HEK293 (cell line): ENCODE measurements around the gene MYT1.

Experiments used
- EGR2 ChIP-seq: fragments of 450-650 bp; formaldehyde crosslinking; IDR thresholded peaks from 2 replicates; pipeline ENCODE4 v1.5.1; 2016; ENCODE audit warnings: low read depth, missing biosample characterization, missing genetic modification characterization
- GLI4 ChIP-seq: fragments of 450-650 bp; formaldehyde crosslinking; IDR thresholded peaks from 2 replicates; pipeline ENCODE4 v1.5.1; 2016; ENCODE audit warnings: missing biosample characterization, missing genetic modification characterization
- ZBTB6 ChIP-seq: fragments of 450-650 bp; formaldehyde crosslinking; IDR thresholded peaks from 2 replicates; pipeline ENCODE4 v1.5.1; 2017; ENCODE audit warnings: missing biosample characterization, missing genetic modification characterization
- ZFP3 ChIP-seq: fragments of 450-650 bp; formaldehyde crosslinking; IDR thresholded peaks from 2 replicates; pipeline ENCODE4 v1.5.1; 2016; ENCODE audit warnings: low read depth, missing biosample characterization, missing genetic modification characterization
- ZFP41 ChIP-seq: fragments of 450-650 bp; formaldehyde crosslinking; IDR thresholded peaks from 2 replicates; pipeline ENCODE4 v1.5.1; 2016; ENCODE audit warnings: missing biosample characterization, missing genetic modification characterization, borderline replicate concordance
- ZNF132 ChIP-seq: fragments of 450-650 bp; formaldehyde crosslinking; IDR thresholded peaks from 2 replicates; pipeline ENCODE4 v1.5.1; 2017; ENCODE audit warnings: missing biosample characterization, missing genetic modification characterization, borderline replicate concordance
- ZNF175 ChIP-seq: fragments of 450-650 bp; formaldehyde crosslinking; IDR thresholded peaks from 2 replicates; pipeline ENCODE4 v1.5.1; 2016; ENCODE audit warnings: missing biosample characterization, missing genetic modification characterization
- ZNF350 ChIP-seq: fragments of 450-650 bp; formaldehyde crosslinking; IDR thresholded peaks from 2 replicates; pipeline ENCODE4 v1.5.0; 2017; ENCODE audit warnings: missing biosample characterization, mild to moderate bottlenecking, missing genetic modification characterization
- ZNF404 ChIP-seq: fragments of 450-650 bp; formaldehyde crosslinking; IDR thresholded peaks from 2 replicates; pipeline ENCODE4 v1.5.1; 2017; ENCODE audit warnings: missing biosample characterization, missing genetic modification characterization
- ZNF449 ChIP-seq: fragments of 450-650 bp; formaldehyde crosslinking; IDR thresholded peaks from 2 replicates; pipeline ENCODE4 v1.5.1; 2017; ENCODE audit warnings: missing biosample characterization, mild to moderate bottlenecking, missing genetic modification characterization, moderate library complexity
- ZNF530 ChIP-seq: fragments of 450-650 bp; formaldehyde crosslinking; IDR thresholded peaks from 2 replicates; pipeline ENCODE4 v1.5.1; 2016; ENCODE audit warnings: low read depth, missing biosample characterization, missing genetic modification characterization
- ZNF600 ChIP-seq: fragments of 450-650 bp; formaldehyde crosslinking; IDR thresholded peaks from 2 replicates; pipeline ENCODE4 v1.5.1; 2016; ENCODE audit warnings: missing biosample characterization, missing genetic modification characterization
- ZNF664 ChIP-seq: fragments of 450-650 bp; formaldehyde crosslinking; IDR thresholded peaks from 2 replicates; pipeline ENCODE4 v1.5.1; 2016; ENCODE audit warnings: missing biosample characterization, missing genetic modification characterization
- ZNF701 ChIP-seq: fragments of 450-650 bp; formaldehyde crosslinking; IDR thresholded peaks from 2 replicates; pipeline ENCODE4 v1.5.1; 2016; ENCODE audit warnings: missing biosample characterization, missing genetic modification characterization
- ZNF76 ChIP-seq: fragments of 450-650 bp; formaldehyde crosslinking; IDR thresholded peaks from 2 replicates; pipeline ENCODE4; 2016; ENCODE audit warnings: low read depth, missing biosample characterization, missing genetic modification characterization, borderline replicate concordance
- ZNF777 ChIP-seq: fragments of 450-650 bp; formaldehyde crosslinking; IDR thresholded peaks from 2 replicates; pipeline ENCODE4 v1.5.1; 2017; ENCODE audit warnings: missing biosample characterization, missing genetic modification characterization, borderline replicate concordance
- ZNF791 ChIP-seq: fragments of 450-650 bp; formaldehyde crosslinking; IDR thresholded peaks from 2 replicates; pipeline ENCODE4 v1.5.1; 2016; ENCODE audit warnings: missing biosample characterization, missing genetic modification characterization
- ZSCAN5A ChIP-seq: fragments of 450-650 bp; formaldehyde crosslinking; IDR thresholded peaks from 2 replicates; pipeline ENCODE4 v1.5.1; 2016; ENCODE audit warnings: missing biosample characterization, missing genetic modification characterization
- ZXDB ChIP-seq: fragments of 450-650 bp; formaldehyde crosslinking; IDR thresholded peaks from 2 replicates; pipeline ENCODE4 v1.5.1; 2016; ENCODE audit warnings: missing biosample characterization, missing genetic modification characterization
- TF ChIP-seq, protein P1 (sequence below): fragments of 450-650 bp; formaldehyde crosslinking; IDR thresholded peaks from 2 replicates; pipeline ENCODE4 v1.5.1; 2016; ENCODE audit warnings: missing biosample characterization, missing genetic modification characterization
- TF ChIP-seq, protein P2 (sequence below): fragments of 450-650 bp; formaldehyde crosslinking; IDR thresholded peaks from 2 replicates; pipeline ENCODE4 v1.5.1; 2016; ENCODE audit warnings: missing biosample characterization, missing genetic modification characterization
- TF ChIP-seq, protein P3 (sequence below): fragments of 450-650 bp; formaldehyde crosslinking; IDR thresholded peaks from 2 replicates; pipeline ENCODE4 v1.5.1; 2016; ENCODE audit warnings: missing biosample characterization, missing genetic modification characterization
- TF ChIP-seq, protein P4 (sequence below): fragments of 450-650 bp; formaldehyde crosslinking; IDR thresholded peaks from 2 replicates; pipeline ENCODE4 v1.5.1; 2016; ENCODE audit warnings: missing biosample characterization, missing genetic modification characterization
- TF ChIP-seq, protein P5 (sequence below): fragments of 450-650 bp; formaldehyde crosslinking; IDR thresholded peaks from 2 replicates; pipeline ENCODE4 v1.5.1; 2017; ENCODE audit warnings: missing biosample characterization, missing genetic modification characterization
- TF ChIP-seq, protein P6 (sequence below): fragments of 450-650 bp; formaldehyde crosslinking; IDR thresholded peaks from 2 replicates; pipeline ENCODE4 v1.5.1; 2017; ENCODE audit warnings: missing biosample characterization, missing genetic modification characterization

MYT1 gene

DNA sequence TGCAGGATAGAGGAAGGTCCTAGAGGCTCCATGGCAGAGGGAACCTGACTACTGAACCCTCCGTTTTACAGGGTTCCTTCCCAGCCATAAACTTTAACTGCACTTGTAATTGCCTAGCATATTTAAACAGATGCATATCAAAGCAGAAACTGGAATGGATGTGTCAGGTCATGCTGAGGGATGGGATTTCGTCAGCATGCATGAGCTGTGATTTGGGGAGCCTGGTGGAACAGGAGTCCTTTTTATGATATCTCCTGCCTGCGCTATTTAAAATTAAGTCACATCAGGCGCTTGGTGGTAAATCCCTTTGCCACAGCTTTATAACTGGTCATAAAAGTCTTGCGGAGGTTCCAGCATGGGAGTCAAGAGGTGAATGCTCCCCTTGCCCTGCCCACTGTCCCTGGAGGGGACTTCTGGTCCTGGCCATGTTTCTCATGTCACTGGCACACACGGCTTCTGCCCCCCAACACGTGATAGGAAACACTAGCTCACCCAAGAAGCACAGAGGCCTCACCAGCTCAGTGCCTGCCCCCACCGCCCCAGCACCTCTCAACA is 65.3 kb downstream of the MYT1 start (continued):
- TF ChIP-seq ZXDB (tag by site-specific recombination) (no peak), ZNF404 (tag by site-specific recombination) (no peak), ZNF600 (peak; percentile 72), ZNF449 (no peak), ZNF791 (tag by site-specific recombination) (no peak), GLI4 (tag by site-specific recombination) (no peak), ZNF777 (no peak), ZNF76 (no peak), ZNF664 (tag by site-specific recombination) (no peak), ZSCAN5A (tag by site-specific recombination) (no peak), ZNF530 (tag by site-specific recombination) (no peak), ZNF175 (no peak), ZBTB6 (tag by site-specific recombination) (peak; percentile 49; the same call in 1 of the 2 replicates), EGR2 (tag by site-specific recombination) (no peak), ZNF132 (tag by site-specific recombination) (no peak), ZFP41 (no peak), ZNF701 (tag by site-specific recombination) (no peak), ZFP3 (tag by site-specific recombination) (no peak), ZNF350 (tag by site-specific recombination) (no peak)
- TF ChIP-seq, protein P1, sequence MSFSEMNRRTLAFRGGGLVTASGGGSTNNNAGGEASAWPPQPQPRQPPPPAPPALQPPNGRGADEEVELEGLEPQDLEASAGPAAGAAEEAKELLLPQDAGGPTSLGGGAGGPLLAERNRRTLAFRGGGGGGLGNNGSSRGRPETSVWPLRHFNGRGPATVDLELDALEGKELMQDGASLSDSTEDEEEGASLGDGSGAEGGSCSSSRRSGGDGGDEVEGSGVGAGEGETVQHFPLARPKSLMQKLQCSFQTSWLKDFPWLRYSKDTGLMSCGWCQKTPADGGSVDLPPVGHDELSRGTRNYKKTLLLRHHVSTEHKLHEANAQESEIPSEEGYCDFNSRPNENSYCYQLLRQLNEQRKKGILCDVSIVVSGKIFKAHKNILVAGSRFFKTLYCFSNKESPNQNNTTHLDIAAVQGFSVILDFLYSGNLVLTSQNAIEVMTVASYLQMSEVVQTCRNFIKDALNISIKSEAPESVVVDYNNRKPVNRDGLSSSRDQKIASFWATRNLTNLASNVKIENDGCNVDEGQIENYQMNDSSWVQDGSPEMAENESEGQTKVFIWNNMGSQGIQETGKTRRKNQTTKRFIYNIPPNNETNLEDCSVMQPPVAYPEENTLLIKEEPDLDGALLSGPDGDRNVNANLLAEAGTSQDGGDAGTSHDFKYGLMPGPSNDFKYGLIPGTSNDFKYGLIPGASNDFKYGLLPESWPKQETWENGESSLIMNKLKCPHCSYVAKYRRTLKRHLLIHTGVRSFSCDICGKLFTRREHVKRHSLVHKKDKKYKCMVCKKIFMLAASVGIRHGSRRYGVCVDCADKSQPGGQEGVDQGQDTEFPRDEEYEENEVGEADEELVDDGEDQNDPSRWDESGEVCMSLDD (tag by site-specific recombination) = no peak
- TF ChIP-seq, protein P2, sequence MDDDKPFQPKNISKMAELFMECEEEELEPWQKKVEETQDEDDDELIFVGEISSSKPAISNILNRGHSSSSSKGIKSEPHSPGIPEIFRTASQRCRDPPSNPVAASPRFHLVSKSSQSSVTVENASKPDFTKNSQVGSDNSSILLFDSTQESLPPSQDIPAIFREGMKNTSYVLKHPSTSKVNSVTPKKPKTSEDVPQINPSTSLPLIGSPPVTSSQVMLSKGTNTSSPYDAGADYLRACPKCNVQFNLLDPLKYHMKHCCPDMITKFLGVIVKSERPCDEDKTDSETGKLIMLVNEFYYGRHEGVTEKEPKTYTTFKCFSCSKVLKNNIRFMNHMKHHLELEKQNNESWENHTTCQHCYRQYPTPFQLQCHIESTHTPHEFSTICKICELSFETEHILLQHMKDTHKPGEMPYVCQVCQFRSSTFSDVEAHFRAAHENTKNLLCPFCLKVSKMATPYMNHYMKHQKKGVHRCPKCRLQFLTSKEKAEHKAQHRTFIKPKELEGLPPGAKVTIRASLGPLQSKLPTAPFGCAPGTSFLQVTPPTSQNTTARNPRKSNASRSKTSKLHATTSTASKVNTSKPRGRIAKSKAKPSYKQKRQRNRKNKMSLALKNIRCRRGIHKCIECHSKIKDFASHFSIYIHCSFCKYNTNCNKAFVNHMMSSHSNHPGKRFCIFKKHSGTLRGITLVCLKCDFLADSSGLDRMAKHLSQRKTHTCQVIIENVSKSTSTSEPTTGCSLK = no peak
- TF ChIP-seq, protein P3, sequence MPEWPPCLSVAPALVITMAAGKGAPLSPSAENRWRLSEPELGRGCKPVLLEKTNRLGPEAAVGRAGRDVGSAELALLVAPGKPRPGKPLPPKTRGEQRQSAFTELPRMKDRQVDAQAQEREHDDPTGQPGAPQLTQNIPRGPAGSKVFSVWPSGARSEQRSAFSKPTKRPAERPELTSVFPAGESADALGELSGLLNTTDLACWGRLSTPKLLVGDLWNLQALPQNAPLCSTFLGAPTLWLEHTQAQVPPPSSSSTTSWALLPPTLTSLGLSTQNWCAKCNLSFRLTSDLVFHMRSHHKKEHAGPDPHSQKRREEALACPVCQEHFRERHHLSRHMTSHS (tag by site-specific recombination) = no peak
- TF ChIP-seq, protein P4, sequence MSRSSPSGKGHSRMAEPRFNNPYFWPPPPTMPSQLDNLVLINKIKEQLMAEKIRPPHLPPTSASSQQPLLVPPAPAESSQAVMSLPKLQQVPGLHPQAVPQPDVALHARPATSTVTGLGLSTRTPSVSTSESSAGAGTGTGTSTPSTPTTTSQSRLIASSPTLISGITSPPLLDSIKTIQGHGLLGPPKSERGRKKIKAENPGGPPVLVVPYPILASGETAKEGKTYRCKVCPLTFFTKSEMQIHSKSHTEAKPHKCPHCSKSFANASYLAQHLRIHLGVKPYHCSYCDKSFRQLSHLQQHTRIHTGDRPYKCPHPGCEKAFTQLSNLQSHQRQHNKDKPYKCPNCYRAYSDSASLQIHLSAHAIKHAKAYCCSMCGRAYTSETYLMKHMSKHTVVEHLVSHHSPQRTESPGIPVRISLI (tag by site-specific recombination) = no peak
- TF ChIP-seq, protein P5, sequence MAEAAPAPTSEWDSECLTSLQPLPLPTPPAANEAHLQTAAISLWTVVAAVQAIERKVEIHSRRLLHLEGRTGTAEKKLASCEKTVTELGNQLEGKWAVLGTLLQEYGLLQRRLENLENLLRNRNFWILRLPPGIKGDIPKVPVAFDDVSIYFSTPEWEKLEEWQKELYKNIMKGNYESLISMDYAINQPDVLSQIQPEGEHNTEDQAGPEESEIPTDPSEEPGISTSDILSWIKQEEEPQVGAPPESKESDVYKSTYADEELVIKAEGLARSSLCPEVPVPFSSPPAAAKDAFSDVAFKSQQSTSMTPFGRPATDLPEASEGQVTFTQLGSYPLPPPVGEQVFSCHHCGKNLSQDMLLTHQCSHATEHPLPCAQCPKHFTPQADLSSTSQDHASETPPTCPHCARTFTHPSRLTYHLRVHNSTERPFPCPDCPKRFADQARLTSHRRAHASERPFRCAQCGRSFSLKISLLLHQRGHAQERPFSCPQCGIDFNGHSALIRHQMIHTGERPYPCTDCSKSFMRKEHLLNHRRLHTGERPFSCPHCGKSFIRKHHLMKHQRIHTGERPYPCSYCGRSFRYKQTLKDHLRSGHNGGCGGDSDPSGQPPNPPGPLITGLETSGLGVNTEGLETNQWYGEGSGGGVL = peak; percentile 88
- TF ChIP-seq, protein P6, sequence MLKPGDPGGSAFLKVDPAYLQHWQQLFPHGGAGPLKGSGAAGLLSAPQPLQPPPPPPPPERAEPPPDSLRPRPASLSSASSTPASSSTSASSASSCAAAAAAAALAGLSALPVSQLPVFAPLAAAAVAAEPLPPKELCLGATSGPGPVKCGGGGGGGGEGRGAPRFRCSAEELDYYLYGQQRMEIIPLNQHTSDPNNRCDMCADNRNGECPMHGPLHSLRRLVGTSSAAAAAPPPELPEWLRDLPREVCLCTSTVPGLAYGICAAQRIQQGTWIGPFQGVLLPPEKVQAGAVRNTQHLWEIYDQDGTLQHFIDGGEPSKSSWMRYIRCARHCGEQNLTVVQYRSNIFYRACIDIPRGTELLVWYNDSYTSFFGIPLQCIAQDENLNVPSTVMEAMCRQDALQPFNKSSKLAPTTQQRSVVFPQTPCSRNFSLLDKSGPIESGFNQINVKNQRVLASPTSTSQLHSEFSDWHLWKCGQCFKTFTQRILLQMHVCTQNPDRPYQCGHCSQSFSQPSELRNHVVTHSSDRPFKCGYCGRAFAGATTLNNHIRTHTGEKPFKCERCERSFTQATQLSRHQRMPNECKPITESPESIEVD (tag by site-specific recombination) = peak; percentile 52; the same call in 1 of the 2 replicates
